K562 (cell line): ENCODE data around the gene DEPDC4. TPM values are rescaled to one million over a fixed set of nuclear protein-coding genes. Genes with fewer than 3 reads are reported as not detected.

Source experiments
- ATAC-seq: fragments of 200-7000 bp; cut with Tn5 transposase; 3 replicates; pipeline ENCODE4 v1.9.1; 2020; ENCODE audit warnings: moderate library complexity
- BruUV-seq: library from RNA; stranded (reverse); fragments of 400-500 nt; replicated peaks from 2 replicates; lab custom pipeline; 2021; lab: Mats Ljungman, UMichigan
- CTCF ChIA-PET: fragments of 300-600 bp; formaldehyde crosslinking; extraction: SDS; loops from one replicate; lab custom pipeline; 2021; ENCODE audit warnings: low intra/inter-chr PET ratio; lab: Yijun Ruan, JAX
- POLR2A ChIA-PET: fragments of 300-600, 350-650 bp; sonication (Branson Sonifier 250); formaldehyde crosslinking; extraction: SDS; loops from one replicate; lab custom pipeline; 2021; ENCODE audit warnings: antibody characterized with exemption, inconsistent platforms; lab: Yijun Ruan, JAX
- DNase-seq, 4 experiments: peaks; one replicate each; pipeline versions ENCODE4 v3.0.0 to v3.0.0-alpha.2; 2011 to 2018; ENCODE audit warnings: low spot score in 3 of 4, mixed read lengths in 3 of 4; ENCODE audit errors: extremely low read depth in 1 of 4
- FAIRE-seq: peaks from 2 replicates; lab custom pipeline; 2011; peaks lifted over from hg19 to GRCh38; lab: Jason Lieb, UNC
- H2AFZ ChIP-seq: 2 replicates; pipeline ENCODE4 v1.6.0; 2011; ENCODE audit warnings: low read depth, low read length, control low read depth, inconsistent platforms
- H3K27ac ChIP-seq: fragments of 200-600 bp; 3 replicates; pipeline ENCODE4 v1.8.0; 2011; ENCODE audit warnings: low read depth, mild to moderate bottlenecking, control low read depth, inconsistent platforms, low read length, moderate library complexity, mixed read lengths; ENCODE audit errors: extremely low read depth
- H3K27me3 ChIP-seq, 2 experiments: fragments of 300-600 bp in 1 of 2; 2 replicates in 1 of 2; 3 replicates in 1 of 2; pipeline versions ENCODE4 v1.6.0 to v1.8.0; 2011; ENCODE audit warnings: inconsistent platforms in 2 of 2, low read length in 2 of 2, mild to moderate bottlenecking in 1 of 2, mixed read lengths in 1 of 2, moderate library complexity in 1 of 2; ENCODE audit not compliant: control insufficient read depth in 2 of 2, insufficient read depth in 2 of 2
- H3K36me3 ChIP-seq: fragments of 300-600 bp; 3 replicates; pipeline ENCODE4 v1.8.0; 2011; ENCODE audit warnings: mild to moderate bottlenecking, low read length, inconsistent platforms; ENCODE audit not compliant: control insufficient read depth, insufficient read depth
- H3K4me1 ChIP-seq, 2 experiments: fragments of 200-600 bp in 1 of 2; replicated peaks in 1 of 2; 2 replicates in 1 of 2; 3 replicates in 1 of 2; pipeline versions ENCODE4 v1.5.1 to v1.8.0; 2011; ENCODE audit warnings: inconsistent platforms in 2 of 2, low read length in 2 of 2, mild to moderate bottlenecking in 1 of 2, mixed read lengths in 1 of 2, moderate library complexity in 1 of 2; ENCODE audit not compliant: control insufficient read depth in 2 of 2, insufficient read depth in 2 of 2
- H3K4me2 ChIP-seq: 2 replicates; pipeline ENCODE4 v1.6.1; 2011; ENCODE audit warnings: low read length, control low read depth, inconsistent platforms, mixed read lengths; ENCODE audit not compliant: insufficient read depth
- H3K4me3 ChIP-seq: fragments of 200-600 bp; sonication (generic), shearing (Covaris generic); 2 replicates; pipeline ENCODE4 v1.5.1; 2016; ENCODE audit warnings: control low read depth, inconsistent platforms
- H3K79me2 ChIP-seq: fragments of 200-600 bp; 3 replicates; pipeline ENCODE4 v1.8.0; 2011; ENCODE audit warnings: low read length, inconsistent platforms; ENCODE audit not compliant: control insufficient read depth, insufficient read depth
- H3K9ac ChIP-seq, 2 experiments: 2 replicates each; pipeline versions ENCODE4 v1.6.0 to v1.6.1; 2011; ENCODE audit warnings: low read depth in 2 of 2, low read length in 2 of 2, control low read depth in 1 of 2, inconsistent platforms in 1 of 2, mild to moderate bottlenecking in 1 of 2, mixed read lengths in 1 of 2; ENCODE audit not compliant: insufficient read depth in 1 of 2
- H3K9me1 ChIP-seq: one replicate; pipeline ENCODE4 v1.6.0; 2011; ENCODE audit warnings: inconsistent platforms, mild to moderate bottlenecking, low read length, moderate library complexity; ENCODE audit not compliant: control insufficient read depth, insufficient read depth
- H3K9me3 ChIP-seq: replicated peaks from 2 replicates; pipeline ENCODE4 v1.5.1; 2011; ENCODE audit warnings: low read depth, low read length, inconsistent platforms; ENCODE audit not compliant: control insufficient read depth, insufficient read depth
- H4K20me1 ChIP-seq: replicated peaks from 2 replicates; pipeline ENCODE4 v1.6.1; 2011; ENCODE audit warnings: low read length, inconsistent platforms, mixed read lengths; ENCODE audit not compliant: control insufficient read depth, insufficient read depth
- CBFA2T3 ChIP-seq: fragments of 450-650 bp; IDR thresholded peaks from 2 replicates; pipeline ENCODE4 v1.6.1; 2017
- MEIS2 ChIP-seq: fragments of 450-650 bp; IDR thresholded peaks from 2 replicates; pipeline ENCODE4 v1.6.1; 2014; ENCODE audit warnings: mild to moderate bottlenecking; ENCODE audit not compliant: partially characterized antibody
- RBM17 ChIP-seq: fragments of 200-400 bp; formaldehyde crosslinking; IDR thresholded peaks from 2 replicates; pipeline ENCODE4 v1.6.1; 2017; ENCODE audit warnings: low read depth, mild to moderate bottlenecking, low read length, borderline replicate concordance
- TCF3 ChIP-seq: sonication (generic); formaldehyde crosslinking; IDR thresholded peaks from 2 replicates; pipeline ENCODE4 v1.4.0; 2020; ENCODE audit warnings: mild to moderate bottlenecking, missing genetic modification reagents
- TEAD4 ChIP-seq, 2 experiments: sonication (generic) in 1 of 2; formaldehyde crosslinking in 1 of 2; IDR thresholded peaks; 2 replicates each; pipeline versions ENCODE4 v1.6.1 to v1.8.0; 2012 to 2022; ENCODE audit warnings: borderline replicate concordance in 1 of 2, inconsistent platforms in 1 of 2, low read length in 1 of 2, mild to moderate bottlenecking in 1 of 2, missing genetic modification reagents in 1 of 2
- WGBS: fragments of 100-300 bp; shearing (Covaris generic); methylation state at CpG from one replicate; pipeline ENCODE4 v1.1.6; 2016; ENCODE audit warnings: low coverage, mixed read lengths; ENCODE audit not compliant: insufficient coverage; ENCODE audit errors: missing lambda C conversion rate; 5-methylcytosine and 5-hydroxymethylcytosine counted together
- in situ Hi-C: fragments of 300-500 bp; cut with MboI; formaldehyde crosslinking; loops from 4 replicates; pipeline ENCODE4 v1.15.0; 2018; ENCODE audit warnings: inconsistent platforms, mixed read lengths
- intact Hi-C: fragments of 100-400 bp; cut with micrococcal nuclease; formaldehyde crosslinking; loops from 2 replicates; pipeline ENCODE4 v1.14.2; 2022
- polyA plus RNA-seq, 8 experiments: library from polyadenylated mRNA; depleted of rRNA in 4 of 8; stranded (reverse) in 5 of 8; unstranded in 3 of 8; fragments of >200 nt; fragmentation: Nextera tagmentation in 2 of 8; fragmentation: Illumina TruSeq in 1 of 8; extraction: Ambion mirVana in 2 of 8; extraction: Trizol in 1 of 8; gene quantifications; 2 replicates each; pipeline versions ENCODE4 v1.2.1 to v1.2.3, GENCODE V29; 2011 to 2014; ENCODE audit warnings: inconsistent platforms in 1 of 8, missing spikeins in 1 of 8
- total RNA-seq, 7 experiments: library from RNA; depleted of rRNA in 6 of 7; stranded (reverse); fragments of >200 nt in 6 of 7; fragmentation: Illumina TruSeq in 2 of 7; extraction: Trizol in 2 of 7; gene quantifications; 2 replicates each; pipeline versions ENCODE4 v1.2.1 to v1.2.3, GENCODE V29; 2011 to 2021; ENCODE audit warnings: low replicate concordance in 1 of 7
- TF ChIP-seq, protein P1 (sequence below), 2 experiments: IDR thresholded peaks in 1 of 2; conservative IDR thresholded peaks in 1 of 2; 2 replicates each; pipeline ENCODE4 v1.6.1; 2016; ENCODE audit warnings: low read depth in 2 of 2, mild to moderate bottlenecking in 1 of 2, missing compliant biosample characterization in 1 of 2, missing genetic modification characterization in 1 of 2, moderate library complexity in 1 of 2

DEPDC4 gene
- total and polyA plus RNA-seq, 9 of the 15 experiments (the other 6 are each of a cell fraction or from before 2014, with no cell fraction given), result 3.6 to 13.2 (median 7.4) TPM

DNA sequence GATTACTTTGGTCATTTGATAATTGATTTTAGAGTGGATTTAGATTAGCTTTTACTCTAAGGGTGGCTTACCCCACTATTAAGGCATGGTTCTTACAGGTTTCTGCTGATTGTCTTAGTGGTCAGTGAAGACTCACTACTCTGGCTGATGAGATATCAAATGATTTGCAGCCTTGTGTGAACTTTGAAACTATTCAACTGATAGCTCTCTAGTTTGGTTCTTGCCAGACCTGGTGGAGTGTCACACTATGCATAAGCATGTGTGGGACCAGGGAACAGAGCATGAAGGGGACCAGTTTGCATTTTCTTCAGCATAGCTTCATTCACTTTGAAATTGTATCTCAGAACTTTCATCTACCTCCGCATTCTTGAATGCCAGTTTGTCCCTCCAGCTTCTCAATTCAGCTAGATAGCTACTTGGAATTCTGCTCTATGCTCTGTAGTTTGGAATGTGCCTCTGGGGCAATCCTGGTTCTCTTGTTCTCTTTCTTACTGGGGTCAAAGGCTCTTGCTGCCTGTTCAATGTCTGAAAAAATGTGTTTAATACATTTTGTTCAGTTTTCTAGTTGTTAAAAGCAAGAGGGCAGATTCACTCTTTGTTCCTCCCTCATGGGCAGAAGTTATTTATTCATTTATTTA is 12.8 kb upstream of the DEPDC4 start:
- no peaks in the 10 kb centered on the region for H3K9me1 ChIP-seq
- peaks cover 10% of the 10 kb centered on the region for H4K20me1 ChIP-seq
- H3K27ac ChIP-seq, result peak overlapping the region; percentile 39; the same call in 2 of the 3 replicates
- H3K27me3 ChIP-seq, result no peaks in the 10 kb centered on the region
- peak; percentile 74 for FAIRE-seq
- CTCF ChIA-PET, result no interaction called here
- H3K4me2 ChIP-seq, result no peak overlapping the region; the same call in 1 of the 2 replicates
- intact Hi-C loops, result no loop called here
- POLR2A ChIA-PET, result interaction anchor here (0.7 to 1.9 kb wide), 3 partner anchors 9 to 12 kb away, joined by 3 to 20 read pairs (median 4); partner anchors contain the start of genes DEPDC4 and SCYL2
- in situ Hi-C loops, result no loop called here
- H3K9me3 ChIP-seq, result no peaks in the 10 kb centered on the region
- ATAC-seq, result peak; percentile 65
- DNase-seq, result peak in 2 of 4 experiments; percentile 7 to 24
- TF ChIP-seq TEAD4 (IDR thresholded peaks at IDR 0.05; ENCODE audit: low read length) (peak; percentile 32; the same call in 1 of the 2 replicates), TEAD4 (CRISPR knock-in tag; IDR thresholded peaks at IDR 0.05; ENCODE audit: borderline replicate concordance) (no peak), MEIS2 (peak; percentile 57), TCF3 (peak; percentile 9; the same call in 1 of the 2 replicates), RBM17 (no peak), CBFA2T3 (0 out of 2 replicates have a peak, but pooled peaks have one; percentile 25)
- TF ChIP-seq, protein P1, sequence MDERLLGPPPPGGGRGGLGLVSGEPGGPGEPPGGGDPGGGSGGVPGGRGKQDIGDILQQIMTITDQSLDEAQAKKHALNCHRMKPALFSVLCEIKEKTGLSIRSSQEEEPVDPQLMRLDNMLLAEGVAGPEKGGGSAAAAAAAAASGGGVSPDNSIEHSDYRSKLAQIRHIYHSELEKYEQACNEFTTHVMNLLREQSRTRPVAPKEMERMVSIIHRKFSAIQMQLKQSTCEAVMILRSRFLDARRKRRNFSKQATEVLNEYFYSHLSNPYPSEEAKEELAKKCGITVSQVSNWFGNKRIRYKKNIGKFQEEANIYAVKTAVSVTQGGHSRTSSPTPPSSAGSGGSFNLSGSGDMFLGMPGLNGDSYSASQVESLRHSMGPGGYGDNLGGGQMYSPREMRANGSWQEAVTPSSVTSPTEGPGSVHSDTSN (CRISPR knock-in tag; IDR thresholded peaks at IDR 0.05; ENCODE audit: low read depth), result no peak
- TF ChIP-seq, protein P1 (tag; conservative IDR thresholded peaks at IDR 0.05; ENCODE audit: low read depth), result peak; percentile 32; the same call in 1 of the 2 replicates
- 69% methylated on average over 1 of the region's 1 CpG for WGBS
- peaks cover 78% of the 10 kb centered on the region for H3K79me2 ChIP-seq
- peaks cover 14% of the 10 kb centered on the region; the same call in 1 of the 3 replicates for H3K36me3 ChIP-seq
- no peak overlapping the region for H2AFZ ChIP-seq
- peaks cover 0 to 12% of the 10 kb centered on the region in 2 experiments; a peak in 3 of 5 replicates for H3K4me1 ChIP-seq
- no TSS peak for BruUV-seq
- H3K4me3 ChIP-seq, result no peak overlapping the region
- H3K9ac ChIP-seq, result no peak overlapping the region
